ENCODE measurements around the gene VSTM5.

The VSTM5 gene

GRCh38 chr11:93801366-93801765, 49.1 kb downstream of the VSTM5 start:
- no peaks in the 10 kb centered on the region for H3K79me1 ChIP-seq (ENCODE audit: low read depth, low read length)
- no peak overlapping the region for H4K8ac ChIP-seq (ENCODE audit: low read depth, low read length)
- no peak overlapping the region for H2BK5ac ChIP-seq (ENCODE audit: low read length)
- no CpG with 5 or more reads among the region's 2 CpGs for whole genome bisulfite sequencing, 2 donors (ENCODE audit: extremely low coverage in 2 of 2, insufficient read length in 2 of 2, insufficient replicate concordance in 1 of 2)
- H3K18ac ChIP-seq (ENCODE audit: low read length): no peak overlapping the region
- no peak overlapping the region for H2BK120ac ChIP-seq (ENCODE audit: low read depth, low read length)
- no peak overlapping the region for H3K9ac ChIP-seq (ENCODE audit: low read depth, low read length, poor library complexity)
- no peak overlapping the region for H4K91ac ChIP-seq (ENCODE audit: low read depth, low read length, poor library complexity)
- H3K27me3 ChIP-seq (ENCODE audit: control insufficient read depth in 3 of 3, insufficient read depth in 3 of 3, low read depth in 1 of 3, low read length in 3 of 3): no peaks in the 10 kb centered on the region
- no peak overlapping the region for H2BK15ac ChIP-seq (ENCODE audit: low read length)
- no peak overlapping the region for H3K27ac ChIP-seq (replicated peaks; ENCODE audit: low read length)
- H3K14ac ChIP-seq (ENCODE audit: low read length): no peak overlapping the region
- H2AK5ac ChIP-seq (ENCODE audit: low read depth, low read length): no peak overlapping the region
- no peak for DNase-seq (ENCODE audit: low spot score)
- no peaks in the 10 kb centered on the region for H3K9me3 ChIP-seq (replicated peaks in 1 of 2; ENCODE audit: control insufficient read depth in 2 of 2, insufficient read depth in 1 of 2, low read depth in 1 of 2, low read length in 2 of 2)
- H2BK12ac ChIP-seq (ENCODE audit: low read length): no peak overlapping the region
- H3K36me3 ChIP-seq (replicated peaks in 1 of 2; ENCODE audit: control insufficient read depth in 2 of 2, insufficient read depth in 2 of 2, low read length in 2 of 2): peaks cover 19 to 99% of the 10 kb centered on the region in 2 donors
- no peak overlapping the region for H3K4me2 ChIP-seq (ENCODE audit: insufficient read depth, low read length, poor library complexity, severe bottlenecking)
- H3K4ac ChIP-seq (ENCODE audit: low read length): no peak overlapping the region
- no peaks in the 10 kb centered on the region for H3K4me1 ChIP-seq (ENCODE audit: control insufficient read depth in 2 of 2, insufficient read depth in 1 of 2, low read depth in 1 of 2, low read length in 2 of 2)
- H3K23ac ChIP-seq (ENCODE audit: low read depth, low read length, poor library complexity): no peak overlapping the region
- H3K4me3 ChIP-seq (ENCODE audit: low read length in 2 of 2): no peak overlapping the region
- H2AFZ ChIP-seq (ENCODE audit: low read length): no peak overlapping the region

DNA sequence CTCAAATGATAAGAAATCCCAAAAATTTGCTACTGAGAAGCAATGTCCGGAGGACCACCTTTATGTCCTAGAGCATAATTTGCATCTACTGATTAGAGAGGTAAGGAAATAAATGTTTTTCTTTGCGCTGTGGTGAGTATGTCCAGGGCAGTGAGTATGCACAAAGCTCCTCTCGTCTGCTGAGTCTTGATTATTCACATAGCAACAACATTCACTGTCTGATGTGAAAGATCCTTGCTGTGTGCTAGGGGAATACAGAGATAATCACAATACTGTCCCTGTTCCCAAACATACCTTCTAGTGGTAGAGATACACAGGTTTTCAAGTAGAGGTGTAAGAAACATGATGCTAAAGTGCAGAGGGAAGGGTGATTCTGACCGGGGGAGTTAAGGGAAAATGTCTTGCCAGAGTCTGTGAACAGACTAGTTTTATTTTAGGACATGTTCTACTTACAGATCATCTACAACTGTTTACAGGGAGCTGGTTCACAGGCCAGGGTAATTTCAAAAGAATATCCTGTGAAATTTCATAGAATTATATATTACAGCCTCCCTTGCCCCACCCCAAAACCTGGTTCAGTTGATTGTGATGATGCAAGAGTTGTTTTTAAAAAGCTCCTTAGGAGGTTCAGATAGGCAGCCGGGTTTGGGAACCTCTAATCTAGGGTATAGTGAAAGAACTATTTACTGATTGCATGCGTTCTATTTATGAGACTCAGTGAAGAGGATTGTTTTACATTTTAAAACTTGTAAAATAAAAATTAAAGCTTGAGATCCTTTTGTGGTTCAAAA, 53.8 kb downstream of the VSTM5 start:
- no peak overlapping the region for H2AFZ ChIP-seq (ENCODE audit: low read length)
- no peaks in the 10 kb centered on the region for H3K27me3 ChIP-seq (ENCODE audit: control insufficient read depth in 3 of 3, insufficient read depth in 3 of 3, low read depth in 1 of 3, low read length in 3 of 3)
- no peaks in the 10 kb centered on the region for H3K9me3 ChIP-seq (replicated peaks in 1 of 2; ENCODE audit: control insufficient read depth in 2 of 2, insufficient read depth in 1 of 2, low read depth in 1 of 2, low read length in 2 of 2)
- no CpG with 5 or more reads among the region's 6 CpGs for WGBS, 2 donors (ENCODE audit: extremely low coverage in 2 of 2, insufficient read length in 2 of 2, insufficient replicate concordance in 1 of 2)
- H3K23ac ChIP-seq (ENCODE audit: low read depth, low read length, poor library complexity): no peak overlapping the region
- no peak overlapping the region for H4K8ac ChIP-seq (ENCODE audit: low read depth, low read length)
- no peak overlapping the region for H2BK12ac ChIP-seq (ENCODE audit: low read length)
- H2BK5ac ChIP-seq (ENCODE audit: low read length): no peak overlapping the region
- no peak overlapping the region for H3K14ac ChIP-seq (ENCODE audit: low read length)
- DNase-seq (ENCODE audit: low spot score): no peak
- no peak overlapping the region for H2BK15ac ChIP-seq (ENCODE audit: low read length)
- H3K4me2 ChIP-seq (ENCODE audit: insufficient read depth, low read length, poor library complexity, severe bottlenecking): no peak overlapping the region
- H3K4me3 ChIP-seq (ENCODE audit: low read length in 2 of 2): no peak overlapping the region
- H4K91ac ChIP-seq (ENCODE audit: low read depth, low read length, poor library complexity): no peak overlapping the region
- H3K9ac ChIP-seq (ENCODE audit: low read depth, low read length, poor library complexity): no peak overlapping the region
- no peaks in the 10 kb centered on the region for H3K79me1 ChIP-seq (ENCODE audit: low read depth, low read length)
- no peak overlapping the region for H2AK5ac ChIP-seq (ENCODE audit: low read depth, low read length)
- H3K36me3 ChIP-seq (replicated peaks in 1 of 2; ENCODE audit: control insufficient read depth in 2 of 2, insufficient read depth in 2 of 2, low read length in 2 of 2): peaks cover 24 to 100% of the 10 kb centered on the region in 2 donors
- no peak overlapping the region for H3K27ac ChIP-seq (replicated peaks; ENCODE audit: low read length)
- H3K4me1 ChIP-seq (ENCODE audit: control insufficient read depth in 2 of 2, insufficient read depth in 1 of 2, low read depth in 1 of 2, low read length in 2 of 2): no peaks in the 10 kb centered on the region
- H3K18ac ChIP-seq (ENCODE audit: low read length): no peak overlapping the region
- H3K4ac ChIP-seq (ENCODE audit: low read length): no peak overlapping the region
- H2BK120ac ChIP-seq (ENCODE audit: low read depth, low read length): no peak overlapping the region

DNA sequence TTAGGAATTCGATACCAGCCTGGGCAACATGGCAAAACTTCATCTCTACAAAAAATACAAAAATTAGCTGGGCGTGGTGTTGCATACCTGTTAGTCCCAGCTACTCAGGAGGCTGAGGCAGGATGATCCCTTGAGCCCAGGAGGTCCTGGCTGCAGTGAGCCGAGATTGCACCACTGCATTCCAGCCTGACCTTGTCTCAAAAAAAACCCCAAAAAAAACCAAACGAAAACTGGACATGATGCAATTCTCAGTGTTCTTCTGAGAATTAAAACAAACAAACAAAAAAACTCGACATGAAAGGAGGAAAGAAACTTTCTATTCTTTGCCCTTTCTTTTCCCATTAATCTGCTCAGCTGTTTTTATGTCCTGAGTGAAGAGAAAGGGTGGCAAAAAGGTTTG, 58.9 kb downstream of the VSTM5 start:
- no peak overlapping the region for H2BK15ac ChIP-seq (ENCODE audit: low read length)
- no peak overlapping the region for H3K27ac ChIP-seq (replicated peaks; ENCODE audit: low read length)
- no peak overlapping the region for H3K9ac ChIP-seq (ENCODE audit: low read depth, low read length, poor library complexity)
- H2BK12ac ChIP-seq (ENCODE audit: low read length): no peak overlapping the region
- H2AFZ ChIP-seq (ENCODE audit: low read length): no peak overlapping the region
- no peak overlapping the region for H3K4ac ChIP-seq (ENCODE audit: low read length)
- H3K4me2 ChIP-seq (ENCODE audit: insufficient read depth, low read length, poor library complexity, severe bottlenecking): no peak overlapping the region
- no peak overlapping the region for H4K8ac ChIP-seq (ENCODE audit: low read depth, low read length)
- no peaks in the 10 kb centered on the region for H3K4me1 ChIP-seq (ENCODE audit: control insufficient read depth in 2 of 2, insufficient read depth in 1 of 2, low read depth in 1 of 2, low read length in 2 of 2)
- H3K14ac ChIP-seq (ENCODE audit: low read length): no peak overlapping the region
- no peak overlapping the region for H3K23ac ChIP-seq (ENCODE audit: low read depth, low read length, poor library complexity)
- H4K91ac ChIP-seq (ENCODE audit: low read depth, low read length, poor library complexity): no peak overlapping the region
- H3K27me3 ChIP-seq (ENCODE audit: control insufficient read depth in 3 of 3, insufficient read depth in 3 of 3, low read depth in 1 of 3, low read length in 3 of 3): no peaks in the 10 kb centered on the region
- DNase-seq (ENCODE audit: low spot score): no peak
- no CpG with 5 or more reads among the region's 5 CpGs for WGBS, 2 donors (ENCODE audit: extremely low coverage in 2 of 2, insufficient read length in 2 of 2, insufficient replicate concordance in 1 of 2)
- H3K9me3 ChIP-seq (replicated peaks in 1 of 2; ENCODE audit: control insufficient read depth in 2 of 2, insufficient read depth in 1 of 2, low read depth in 1 of 2, low read length in 2 of 2): no peaks in the 10 kb centered on the region
- H3K4me3 ChIP-seq (ENCODE audit: low read length in 2 of 2): no peak overlapping the region
- no peak overlapping the region for H3K18ac ChIP-seq (ENCODE audit: low read length)
- peaks cover 27 to 98% of the 10 kb centered on the region in 2 donors for H3K36me3 ChIP-seq (replicated peaks in 1 of 2; ENCODE audit: control insufficient read depth in 2 of 2, insufficient read depth in 2 of 2, low read length in 2 of 2)
- no peak overlapping the region for H2BK120ac ChIP-seq (ENCODE audit: low read depth, low read length)
- no peaks in the 10 kb centered on the region for H3K79me1 ChIP-seq (ENCODE audit: low read depth, low read length)
- no peak overlapping the region for H2BK5ac ChIP-seq (ENCODE audit: low read length)
- no peak overlapping the region for H2AK5ac ChIP-seq (ENCODE audit: low read depth, low read length)

- H3K23ac ChIP-seq (ENCODE audit: low read depth, low read length, poor library complexity): no peak overlapping the region
- H3K14ac ChIP-seq (ENCODE audit: low read length): no peak overlapping the region
- no peak overlapping the region for H4K8ac ChIP-seq (ENCODE audit: low read depth, low read length)
- no peak overlapping the region for H2BK12ac ChIP-seq (ENCODE audit: low read length)
- no peak overlapping the region for H2BK120ac ChIP-seq (ENCODE audit: low read depth, low read length)
- H2BK15ac ChIP-seq (ENCODE audit: low read length): no peak overlapping the region
- peak overlapping the region; percentile 52 for H3K4me2 ChIP-seq (ENCODE audit: insufficient read depth, low read length, poor library complexity, severe bottlenecking)
- peak overlapping the region; percentile 100 for H3K9ac ChIP-seq (ENCODE audit: low read depth, low read length, poor library complexity)
- peaks cover 3 to 44% of the 10 kb centered on the region in 2 donors for H3K36me3 ChIP-seq (replicated peaks in 1 of 2; ENCODE audit: control insufficient read depth in 2 of 2, insufficient read depth in 2 of 2, low read length in 2 of 2)
- H2BK5ac ChIP-seq (ENCODE audit: low read length): peak overlapping the region; percentile 98
- H3K4me1 ChIP-seq (ENCODE audit: control insufficient read depth in 2 of 2, insufficient read depth in 1 of 2, low read depth in 1 of 2, low read length in 2 of 2): peaks cover 4 to 5% of the 10 kb centered on the region in 2 donors
- H2AK5ac ChIP-seq (ENCODE audit: low read depth, low read length): no peak overlapping the region
- H3K27ac ChIP-seq (replicated peaks; ENCODE audit: low read length): peak overlapping the region; percentile 95
- no peaks in the 10 kb centered on the region for H3K27me3 ChIP-seq (ENCODE audit: control insufficient read depth in 3 of 3, insufficient read depth in 3 of 3, low read depth in 1 of 3, low read length in 3 of 3)
- H4K91ac ChIP-seq (ENCODE audit: low read depth, low read length, poor library complexity): no peak overlapping the region
- no peaks in the 10 kb centered on the region for H3K9me3 ChIP-seq (replicated peaks in 1 of 2; ENCODE audit: control insufficient read depth in 2 of 2, insufficient read depth in 1 of 2, low read depth in 1 of 2, low read length in 2 of 2)
- DNase-seq (ENCODE audit: low spot score): no peak
- WGBS, 2 donors (ENCODE audit: extremely low coverage in 2 of 2, insufficient read length in 2 of 2, insufficient replicate concordance in 1 of 2): no CpG with 5 or more reads among the region's 13 CpGs
- H3K18ac ChIP-seq (ENCODE audit: low read length): no peak overlapping the region
- peak overlapping the region; percentile 95 for H2AFZ ChIP-seq (ENCODE audit: low read length)
- no peak overlapping the region for H3K4ac ChIP-seq (ENCODE audit: low read length)
- H3K79me1 ChIP-seq (ENCODE audit: low read depth, low read length): peaks cover 2% of the 10 kb centered on the region
- H3K4me3 ChIP-seq (ENCODE audit: low read length in 2 of 2): peak overlapping the region; percentile 95 to 98
Observed at GRCh38 chr11:93784935-93785360, 65.5 kb downstream of the VSTM5 start.
